IPS-15b (cell line): Measurements from ENCODE around the gene ULK4.

Source experiments
- H3K27me3 ChIP-seq: one replicate; pipeline ENCODE4 v1.6.1; 2013; ENCODE audit warnings: low read length; ENCODE audit not compliant: control insufficient read depth, insufficient read depth
- H3K36me3 ChIP-seq: one replicate; pipeline ENCODE4 v1.6.1; 2013; ENCODE audit warnings: low read length; ENCODE audit not compliant: control insufficient read depth, insufficient read depth
- H3K4me1 ChIP-seq: one replicate; pipeline ENCODE4 v1.6.1; 2013; ENCODE audit warnings: mild to moderate bottlenecking, low read length; ENCODE audit not compliant: control insufficient read depth, insufficient read depth
- H3K4me3 ChIP-seq: one replicate; pipeline ENCODE4 v1.5.1; 2013; ENCODE audit warnings: low read depth, low read length
- H3K9ac ChIP-seq: one replicate; pipeline ENCODE4 v1.6.1; 2013; ENCODE audit warnings: low read depth, mild to moderate bottlenecking, low read length
- H3K9me3 ChIP-seq: one replicate; pipeline ENCODE4 v1.6.1; 2013; ENCODE audit warnings: mild to moderate bottlenecking, low read length; ENCODE audit not compliant: control insufficient read depth, insufficient read depth

ULK4 gene

GRCh38 chr3:41276191-41276590 lies 685.7 kb downstream of the ULK4 start:
- Histone ChIP-seq H3K36me3 (no peaks in the 10 kb centered on the region), H3K27me3 (no peaks in the 10 kb centered on the region), H3K9me3 (no peaks in the 10 kb centered on the region), H3K4me3 (no peak overlapping the region), H3K4me1 (peaks cover 8% of the 10 kb centered on the region), H3K9ac (no peak overlapping the region)

GRCh38 chr3:41274944-41275668 lies 686.8 kb downstream of the ULK4 start:
- Histone ChIP-seq H3K4me3 (no peak overlapping the region), H3K9ac (no peak overlapping the region)

GRCh38 chr3:41272667-41273066 lies 689.2 kb downstream of the ULK4 start:
- Histone ChIP-seq H3K36me3 (no peaks in the 10 kb centered on the region), H3K9me3 (no peaks in the 10 kb centered on the region), H3K4me3 (no peak overlapping the region), H3K27me3 (no peaks in the 10 kb centered on the region), H3K9ac (no peak overlapping the region), H3K4me1 (peaks cover 2% of the 10 kb centered on the region)

More at GRCh38 chr3:41274944-41275668, 686.8 kb downstream of the ULK4 start:
- H3K4me1 ChIP-seq, result peaks cover 8% of the 10 kb centered on the region
- H3K27me3 ChIP-seq, result no peaks in the 10 kb centered on the region
- no peaks in the 10 kb centered on the region for H3K9me3 ChIP-seq
- no peaks in the 10 kb centered on the region for H3K36me3 ChIP-seq

- H3K4me1 ChIP-seq, result no peaks in the 10 kb centered on the region
- no peak overlapping the region for H3K4me3 ChIP-seq
- H3K9me3 ChIP-seq, result no peaks in the 10 kb centered on the region
- no peak overlapping the region for H3K9ac ChIP-seq
- H3K27me3 ChIP-seq, result no peaks in the 10 kb centered on the region
- no peaks in the 10 kb centered on the region for H3K36me3 ChIP-seq
Observed at GRCh38 chr3:41267975-41268640, 693.8 kb downstream of the ULK4 start.

DNA sequence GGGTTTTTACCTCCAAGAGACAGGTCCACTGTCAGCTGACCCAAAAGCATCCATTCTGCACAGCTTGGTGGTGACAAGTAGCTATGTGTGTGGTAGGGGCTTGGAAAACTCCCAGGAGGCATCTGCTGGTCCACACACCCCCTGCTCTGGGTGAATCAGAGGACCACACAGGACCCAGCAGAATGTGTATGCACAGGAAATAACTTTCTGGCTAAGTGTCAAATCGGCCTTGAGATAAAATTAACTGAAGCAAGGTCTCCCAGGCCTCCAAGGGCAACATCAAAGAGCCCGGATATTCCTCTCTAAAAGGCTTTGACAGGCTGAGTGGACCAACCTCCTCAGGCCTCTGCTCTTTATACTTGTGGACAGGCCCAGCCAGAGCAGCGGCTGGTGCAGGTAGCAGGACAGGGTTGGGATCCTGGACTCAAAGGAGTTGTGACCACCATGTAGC lies 696.1 kb downstream of the ULK4 start:
- H3K36me3 ChIP-seq, result no peaks in the 10 kb centered on the region
- no peaks in the 10 kb centered on the region for H3K4me1 ChIP-seq
- H3K27me3 ChIP-seq, result no peaks in the 10 kb centered on the region
- no peaks in the 10 kb centered on the region for H3K9me3 ChIP-seq
- H3K9ac ChIP-seq, result no peak overlapping the region
- H3K4me3 ChIP-seq, result no peak overlapping the region

- Histone ChIP-seq H3K4me1 (no peaks in the 10 kb centered on the region), H3K4me3 (no peak overlapping the region), H3K9ac (no peak overlapping the region), H3K9me3 (no peaks in the 10 kb centered on the region), H3K27me3 (no peaks in the 10 kb centered on the region), H3K36me3 (no peaks in the 10 kb centered on the region)
Observed at GRCh38 chr3:41265011-41265545, 696.8 kb downstream of the ULK4 start.

- Histone ChIP-seq H3K4me1 (no peaks in the 10 kb centered on the region), H3K9ac (no peak overlapping the region), H3K36me3 (no peaks in the 10 kb centered on the region), H3K27me3 (no peaks in the 10 kb centered on the region), H3K4me3 (no peak overlapping the region), H3K9me3 (no peaks in the 10 kb centered on the region)
Observed at GRCh38 chr3:41260063-41260450, 701.8 kb downstream of the ULK4 start.

DNA sequence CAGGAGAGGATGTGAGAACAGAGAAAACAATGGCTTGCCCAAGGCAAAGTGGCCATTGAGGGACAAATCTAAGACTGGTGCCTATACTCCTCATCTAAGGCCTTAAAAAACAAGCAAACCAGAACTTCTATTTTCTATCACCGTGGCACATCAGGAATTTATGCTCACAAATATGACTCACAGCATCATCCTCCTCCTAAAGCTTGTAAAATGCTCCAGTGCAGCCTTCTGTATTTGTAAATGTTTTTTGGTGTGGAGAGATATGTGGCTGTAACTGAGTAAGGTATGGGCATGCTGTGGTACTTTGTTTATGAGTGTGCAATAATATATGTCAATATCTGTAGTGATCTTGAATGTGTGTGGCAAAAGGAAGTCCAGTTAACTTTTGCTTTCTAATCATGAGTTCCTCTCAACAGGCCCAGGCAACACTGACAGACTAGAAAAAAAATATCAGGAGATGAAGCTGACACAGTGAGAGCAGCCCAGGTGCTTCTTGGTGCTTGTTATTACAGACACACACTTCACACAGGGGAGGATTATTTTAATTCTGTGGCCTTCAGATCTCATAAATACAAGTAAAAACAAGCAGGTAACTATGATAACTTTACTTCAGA lies 702.3 kb downstream of the ULK4 start:
- H3K9ac ChIP-seq, result no peak overlapping the region
- no peaks in the 10 kb centered on the region for H3K36me3 ChIP-seq
- H3K9me3 ChIP-seq, result no peaks in the 10 kb centered on the region
- H3K27me3 ChIP-seq, result no peaks in the 10 kb centered on the region
- no peaks in the 10 kb centered on the region for H3K4me1 ChIP-seq
- H3K4me3 ChIP-seq, result no peak overlapping the region

DNA sequence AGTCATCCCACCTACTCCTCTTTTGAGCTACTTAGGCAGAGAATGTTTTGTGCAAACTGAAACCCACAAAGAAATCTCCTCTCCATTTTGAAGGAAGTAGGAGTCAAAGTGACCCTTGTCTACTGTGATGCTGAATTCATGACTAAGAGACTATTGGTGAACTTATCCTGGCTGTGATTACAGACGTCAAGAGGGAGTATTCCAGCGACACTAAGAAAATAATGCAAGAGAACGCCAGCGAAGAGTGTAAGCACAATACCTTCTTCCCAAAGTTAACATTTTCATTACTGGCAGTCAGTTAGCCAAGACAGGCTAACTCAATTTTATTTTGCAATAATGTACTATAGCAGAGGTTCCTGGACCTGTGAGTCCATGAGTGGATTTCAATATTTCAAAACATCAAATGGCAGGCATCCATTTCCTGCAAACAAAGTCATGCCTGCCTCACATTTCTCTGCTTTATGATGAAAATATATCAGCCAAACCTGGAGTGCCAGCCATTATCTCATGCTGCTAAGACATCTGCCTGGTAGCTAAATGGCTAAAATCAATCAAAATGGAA lies 703.6 kb downstream of the ULK4 start:
- no peaks in the 10 kb centered on the region for H3K9me3 ChIP-seq
- no peaks in the 10 kb centered on the region for H3K4me1 ChIP-seq
- H3K36me3 ChIP-seq, result no peaks in the 10 kb centered on the region
- no peak overlapping the region for H3K9ac ChIP-seq
- no peaks in the 10 kb centered on the region for H3K27me3 ChIP-seq
- H3K4me3 ChIP-seq, result no peak overlapping the region

DNA sequence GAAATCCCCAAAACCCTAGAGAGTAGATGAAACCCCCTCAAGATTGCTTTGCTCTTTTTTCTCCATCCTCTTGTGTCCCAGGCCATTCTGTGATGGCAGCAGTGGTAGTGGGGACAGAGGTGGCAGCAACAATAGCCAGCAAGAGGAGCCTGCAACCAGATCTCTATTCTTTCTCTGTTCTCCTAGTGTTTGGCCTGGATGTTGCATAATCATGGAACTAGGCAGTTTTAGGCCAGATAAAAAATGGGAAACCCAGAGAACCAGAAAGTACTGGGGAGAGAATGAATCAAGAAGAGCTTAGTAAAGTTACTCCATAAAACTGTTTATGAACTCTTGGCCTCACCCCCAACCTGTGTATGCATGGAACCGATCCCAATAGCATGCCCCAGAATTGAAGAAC lies 710.3 kb downstream of the ULK4 start:
- Histone ChIP-seq H3K27me3 (no peaks in the 10 kb centered on the region), H3K4me3 (no peak overlapping the region)

GRCh38 chr3:41250825-41251224 lies 711.1 kb downstream of the ULK4 start:
- H3K9me3 ChIP-seq, result no peaks in the 10 kb centered on the region
- no peaks in the 10 kb centered on the region for H3K36me3 ChIP-seq
- no peak overlapping the region for H3K9ac ChIP-seq
- no peaks in the 10 kb centered on the region for H3K4me1 ChIP-seq
- H3K4me3 ChIP-seq, result no peak overlapping the region
- H3K27me3 ChIP-seq, result no peaks in the 10 kb centered on the region

More for the DNA sequence above, 710.3 kb downstream of the ULK4 start:
- H3K4me1 ChIP-seq, result no peaks in the 10 kb centered on the region
- no peaks in the 10 kb centered on the region for H3K36me3 ChIP-seq
- no peak overlapping the region for H3K9ac ChIP-seq
- H3K9me3 ChIP-seq, result no peaks in the 10 kb centered on the region
